Measurements from ENCODE around the gene YY2. TPM values are rescaled to one million over a fixed set of nuclear protein-coding genes. Genes with fewer than 3 reads are reported as not detected.
A peak's percentile ranks its signal among the peaks of the same experiment; 100 is the strongest.

YY2 gene
- total and polyA plus RNA-seq, 2 of the 8 experiments (the other 6 are each of a cell fraction or from before 2014, with no cell fraction given), result 0.60 to 1.5 TPM

GRCh38 chrX:21840193-21840545, 15.6 kb upstream of the YY2 start:
- no peaks in the 10 kb centered on the region for H3K27me3 ChIP-seq (replicated peaks in 1 of 4; ENCODE audit: control insufficient read depth in 3 of 4, extremely low read depth in 1 of 4, insufficient read depth in 3 of 4, low read length in 3 of 4)
- 0 out of 2 replicates have a peak overlapping the region, but pooled peaks have one; percentile 32 for H2AFZ ChIP-seq (ENCODE audit: low read length)
- H3K79me2 ChIP-seq (ENCODE audit: control insufficient read depth in 1 of 2, insufficient read depth in 2 of 2, low read length in 2 of 2), result peaks cover 0 to 7% of the 10 kb centered on the region in 2 experiments; a peak in 2 of 4 replicates
- H3K9me3 ChIP-seq (ENCODE audit: insufficient read depth in 2 of 2, low read depth in 1 of 2, low read length in 1 of 2), result no peaks in the 10 kb centered on the region
- no peak overlapping the region for H2AK5ac ChIP-seq (ENCODE audit: low read depth, low read length)
- H2BK120ac ChIP-seq (replicated peaks; ENCODE audit: low read depth, low read length), result no peak overlapping the region
- H3K36me3 ChIP-seq (ENCODE audit: control insufficient read depth in 2 of 4, insufficient read depth in 4 of 4, low read length in 3 of 4), result peaks cover 0 to 3% (median 0%) of the 10 kb centered on the region in 4 experiments; a peak in 2 of 8 replicates
- 11% methylated on average over 6 of the region's 6 CpGs; no CpG with 5 or more reads in 1 of the 2 experiments for WGBS, 2 experiments (ENCODE audit: extremely low coverage in 1 of 2, insufficient coverage in 1 of 2, insufficient read length in 1 of 2, insufficient replicate concordance in 2 of 2, low coverage in 1 of 2, low lambda C conversion rate in 2 of 2, missing lambda C conversion rate in 1 of 2)
- H3K4me2 ChIP-seq (ENCODE audit: insufficient read depth in 1 of 2, low read depth in 2 of 2, low read length in 2 of 2), result peak overlapping the region; percentile 60 to 72
- no peaks in the 10 kb centered on the region for H3K79me1 ChIP-seq (ENCODE audit: low read depth, low read length)
- H3K4me1 ChIP-seq (replicated peaks in 1 of 4; ENCODE audit: control insufficient read depth in 3 of 4, insufficient read depth in 4 of 4, low read length in 3 of 4), result no peaks in the 10 kb centered on the region; a peak in 1 of 7 replicates
- no peaks in the 10 kb centered on the region for H3K23me2 ChIP-seq (ENCODE audit: low read depth, low read length)
- 0 out of 2 replicates have a peak overlapping the region, but pooled peaks have one; percentile 60 for H2BK5ac ChIP-seq (ENCODE audit: low read depth, low read length)
- H3K23ac ChIP-seq (ENCODE audit: insufficient read length), result peak overlapping the region; percentile 27
- no peak overlapping the region for H3K14ac ChIP-seq (ENCODE audit: insufficient read length)
- H2BK12ac ChIP-seq (ENCODE audit: low read depth, low read length), result no peak overlapping the region
- no peak overlapping the region for H2BK15ac ChIP-seq (ENCODE audit: low read length)
- no peak for DNase-seq (ENCODE audit: low read depth in 1 of 2, low spot score in 2 of 2)
- no peak overlapping the region; the same call in 1 of the 2 replicates for H3K27ac ChIP-seq (ENCODE audit: low read depth, low read length)
- H3K18ac ChIP-seq (ENCODE audit: extremely low read depth, low read length), result no peak overlapping the region
- POLR2A ChIA-PET (ENCODE audit: partially characterized antibody), result interaction anchor here (0.6 to 1.4 kb wide), 3 partner anchors 27 to 94 kb away, joined by 3 read pairs; no protein-coding TSS in a partner anchor
- H4K5ac ChIP-seq (ENCODE audit: insufficient read length, low read depth, low read length), result no peak overlapping the region
- H3K56ac ChIP-seq (replicated peaks; ENCODE audit: insufficient read length, low read depth, low read length), result peak overlapping the region; percentile 30
- H4K91ac ChIP-seq (replicated peaks; ENCODE audit: insufficient read length, low read length), result no peak overlapping the region
- peak overlapping the region; percentile 8 to 92 (median 76) for H3K9ac ChIP-seq (replicated peaks in 1 of 4; ENCODE audit: extremely low read depth in 1 of 4, low read depth in 3 of 4, low read length in 3 of 4)
- H4K20me1 ChIP-seq (replicated peaks in 1 of 2; ENCODE audit: control insufficient read depth in 1 of 2, insufficient read depth in 2 of 2, low read length in 2 of 2), result no peaks in the 10 kb centered on the region
- TF ChIP-seq ZNF274 (IDR thresholded peaks at IDR 0.05; ENCODE audit: borderline replicate concordance, extremely low read depth, low read length), result no peak
- no peak for TF ChIP-seq CREB1 (IDR thresholded peaks at IDR 0.05)
- no peak for TF ChIP-seq KDM5A (IDR thresholded peaks at IDR 0.05; ENCODE audit: low read length)
- no peak for TF ChIP-seq HDAC6 (IDR thresholded peaks at IDR 0.05; ENCODE audit: low read depth, low read length)
- no peak for TF ChIP-seq E2F6 (IDR thresholded peaks at IDR 0.05)
- TF ChIP-seq BACH1 (IDR thresholded peaks at IDR 0.05; ENCODE audit: low read length), result no peak
- no peak for TF ChIP-seq TCF12 (IDR thresholded peaks at IDR 0.05; ENCODE audit: low read depth, low read length)
- no peak for TF ChIP-seq SUZ12 (IDR thresholded peaks at IDR 0.05; ENCODE audit: low read length)
- TF ChIP-seq GABPA (IDR thresholded peaks at IDR 0.05; ENCODE audit: borderline replicate concordance, insufficient read depth, low read length), result no peak
- no peak for TF ChIP-seq GTF2F1 (IDR thresholded peaks at IDR 0.05; ENCODE audit: borderline replicate concordance, low read depth, low read length)
- no peak for TF ChIP-seq POU5F1 (IDR thresholded peaks at IDR 0.05; ENCODE audit: low read depth, low read length)
- no peak for TF ChIP-seq RXRA (IDR thresholded peaks at IDR 0.05; ENCODE audit: insufficient read depth, low read depth, low read length)
- FAIRE-seq, result peak; percentile 7
- no peak overlapping the region for H4K8ac ChIP-seq (ENCODE audit: extremely low read depth, insufficient read depth, low read length)
- H2BK20ac ChIP-seq (ENCODE audit: low read length), result no peak overlapping the region
- CTCF ChIA-PET (ENCODE audit: partially characterized antibody), result interaction anchor here (1.2 kb wide), 1 partner anchor 136 kb away, joined by 3 read pairs; no protein-coding TSS in a partner anchor
- peak overlapping the region; percentile 64 to 88 (median 74) for H3K4me3 ChIP-seq (ENCODE audit: extremely low read depth in 1 of 4, insufficient read depth in 2 of 4, low read depth in 3 of 4, low read length in 4 of 4)
- no peak overlapping the region for H3K4ac ChIP-seq (replicated peaks; ENCODE audit: insufficient read length, low read depth, low read length)
